Neural cell (in vitro differentiated cells): Measurements from ENCODE around the gene SDK1. TPM values are rescaled to one million over a fixed set of nuclear protein-coding genes. Genes with fewer than 3 reads are reported as not detected.

Experiments used
- H2AFZ ChIP-seq: fragments of 200-600, 300-800 bp; sonication (generic), shearing (Covaris generic); 2 replicates; pipeline ENCODE4 v1.6.0; 2014; ENCODE audit warnings: low read depth, mild to moderate bottlenecking, antibody characterized with exemption, low read length, moderate library complexity
- H3F3A ChIP-seq: fragments of 200-600 bp; shearing (Covaris generic); 2 replicates; pipeline ENCODE4 v1.6.1; 2016; ENCODE audit warnings: mild to moderate bottlenecking, moderate library complexity, mixed read lengths, antibody characterized with exemption, low read length; ENCODE audit not compliant: insufficient read depth, poor library complexity, severe bottlenecking
- H3K27ac ChIP-seq: fragments of 200-600, 300-800 bp; sonication (generic), shearing (Covaris generic); 2 replicates; pipeline ENCODE4 v1.5.1; 2014; ENCODE audit warnings: mild to moderate bottlenecking, low read length, moderate library complexity
- H3K27me3 ChIP-seq: fragments of 300-800, 200-600 bp; sonication (generic), shearing (Covaris generic); 2 replicates; pipeline ENCODE4 v1.6.0; 2014; ENCODE audit warnings: mild to moderate bottlenecking, low read depth, low read length, moderate library complexity; ENCODE audit not compliant: insufficient read depth
- H3K36me3 ChIP-seq: fragments of 300-800, 200-600 bp; sonication (generic), shearing (Covaris generic); 2 replicates; pipeline ENCODE4 v1.5.1; 2014; ENCODE audit warnings: mild to moderate bottlenecking, antibody characterized with exemption, low read length, moderate library complexity; ENCODE audit not compliant: insufficient read depth
- H3K4me2 ChIP-seq: fragments of 300-800, 200-600 bp; sonication (generic), shearing (Covaris generic); 2 replicates; pipeline ENCODE4 v1.6.0; 2014; ENCODE audit warnings: mild to moderate bottlenecking, low read length
- H3K4me3 ChIP-seq: fragments of 300-800, 200-600 bp; sonication (generic), shearing (Covaris generic); 2 replicates; pipeline ENCODE4 v1.5.1; 2014; ENCODE audit warnings: mild to moderate bottlenecking, low read length, moderate library complexity
- H3K79me2 ChIP-seq: fragments of 200-600 bp; shearing (Covaris generic); replicated peaks from 2 replicates; pipeline ENCODE4 v1.6.0; 2014; ENCODE audit warnings: mild to moderate bottlenecking, low read length, moderate library complexity; ENCODE audit not compliant: insufficient read depth
- H3K9ac ChIP-seq: fragments of 300-800, 200-600 bp; sonication (generic), shearing (Covaris generic); 2 replicates; pipeline ENCODE4 v1.6.1; 2016; ENCODE audit warnings: mild to moderate bottlenecking, low read length, mixed read lengths
- H3K9me2 ChIP-seq: fragments of 200-600 bp; shearing (Covaris generic); 2 replicates; pipeline ENCODE4 v1.6.1; 2016; ENCODE audit warnings: mild to moderate bottlenecking, low read length, mixed read lengths; ENCODE audit not compliant: insufficient read depth
- H3K9me3 ChIP-seq: fragments of 200-600, 300-800 bp; sonication (generic), shearing (Covaris generic); 2 replicates; pipeline ENCODE4 v1.6.1; 2016; ENCODE audit warnings: mild to moderate bottlenecking, mixed run types, low read length, moderate library complexity, mixed read lengths
- H4K20me1 ChIP-seq: fragments of 200-600 bp; shearing (Covaris generic); 2 replicates; pipeline ENCODE4 v1.6.1; 2016; ENCODE audit warnings: mild to moderate bottlenecking, mixed run types; ENCODE audit not compliant: insufficient read depth
- CTCF ChIP-seq: fragments of 450-650 bp; IDR thresholded peaks from 2 replicates; pipeline ENCODE4 v1.5.1; 2014; ENCODE audit warnings: antibody characterized with exemption, mild to moderate bottlenecking, moderate library complexity; ENCODE audit not compliant: poor library complexity, severe bottlenecking
- EP300 ChIP-seq: fragments of 450-650 bp; conservative IDR thresholded peaks from 2 replicates; pipeline ENCODE4 v1.6.1; 2014; ENCODE audit warnings: antibody characterized with exemption, mild to moderate bottlenecking, moderate library complexity; ENCODE audit not compliant: poor library complexity, severe bottlenecking
- EZH2 ChIP-seq: fragments of 200-600, 300-800 bp; shearing (Covaris generic), sonication (generic); IDR thresholded peaks from 2 replicates; pipeline ENCODE4 v1.6.1; 2014; ENCODE audit warnings: antibody characterized with exemption, low read length, borderline replicate concordance, mild to moderate bottlenecking; ENCODE audit not compliant: insufficient read depth, poor library complexity, severe bottlenecking
- MXI1 ChIP-seq: fragments of 450-650 bp; conservative IDR thresholded peaks from 2 replicates; pipeline ENCODE4 v1.6.1; 2014; ENCODE audit warnings: antibody characterized with exemption, mild to moderate bottlenecking; ENCODE audit not compliant: poor library complexity, severe bottlenecking
- POLR2AphosphoS5 ChIP-seq: IDR thresholded peaks from 2 replicates; pipeline ENCODE4 v1.6.1; 2012
- RAD21 ChIP-seq: fragments of 450-650 bp; conservative IDR thresholded peaks from 2 replicates; pipeline ENCODE4 v1.6.1; 2014; ENCODE audit warnings: antibody characterized with exemption, mild to moderate bottlenecking, moderate library complexity
- SMC3 ChIP-seq: fragments of 450-650 bp; conservative IDR thresholded peaks from 2 replicates; pipeline ENCODE4 v1.6.1; 2014; ENCODE audit warnings: antibody characterized with exemption, mild to moderate bottlenecking, moderate library complexity; ENCODE audit not compliant: poor library complexity
- TAF1 ChIP-seq: IDR thresholded peaks from 2 replicates; pipeline ENCODE4 v1.6.1; 2012; ENCODE audit warnings: low read depth
- polyA plus RNA-seq: library from polyadenylated mRNA; depleted of rRNA; stranded (reverse); fragments of >200 nt; gene quantifications from 2 replicates; pipeline ENCODE4 v1.2.3, GENCODE V29; 2014
- TF ChIP-seq, protein P1 (sequence below): IDR thresholded peaks from 2 replicates; pipeline ENCODE4 v1.6.1; 2012; ENCODE audit warnings: borderline replicate concordance

Gene SDK1
- polyA plus RNA-seq, 1 donor from 2014 or later: 2.7 TPM

GRCh38 chr7:3463696-3464095 is 162.6 kb downstream of the SDK1 start:
- Histone ChIP-seq H3K4me3 (no peak overlapping the region), H3K36me3 (no peaks in the 10 kb centered on the region), H3K4me2 (no peak overlapping the region), H3F3A (no peaks in the 10 kb centered on the region), H3K9me2 (no peaks in the 10 kb centered on the region), H2AFZ (no peak overlapping the region), H3K27ac (no peak overlapping the region), H3K79me2 (no peaks in the 10 kb centered on the region), H3K9me3 (no peaks in the 10 kb centered on the region), H4K20me1 (no peaks in the 10 kb centered on the region), H3K9ac (no peak overlapping the region), H3K27me3 (no peaks in the 10 kb centered on the region)
- no peak for TF ChIP-seq EZH2
- TF ChIP-seq, protein P1, sequence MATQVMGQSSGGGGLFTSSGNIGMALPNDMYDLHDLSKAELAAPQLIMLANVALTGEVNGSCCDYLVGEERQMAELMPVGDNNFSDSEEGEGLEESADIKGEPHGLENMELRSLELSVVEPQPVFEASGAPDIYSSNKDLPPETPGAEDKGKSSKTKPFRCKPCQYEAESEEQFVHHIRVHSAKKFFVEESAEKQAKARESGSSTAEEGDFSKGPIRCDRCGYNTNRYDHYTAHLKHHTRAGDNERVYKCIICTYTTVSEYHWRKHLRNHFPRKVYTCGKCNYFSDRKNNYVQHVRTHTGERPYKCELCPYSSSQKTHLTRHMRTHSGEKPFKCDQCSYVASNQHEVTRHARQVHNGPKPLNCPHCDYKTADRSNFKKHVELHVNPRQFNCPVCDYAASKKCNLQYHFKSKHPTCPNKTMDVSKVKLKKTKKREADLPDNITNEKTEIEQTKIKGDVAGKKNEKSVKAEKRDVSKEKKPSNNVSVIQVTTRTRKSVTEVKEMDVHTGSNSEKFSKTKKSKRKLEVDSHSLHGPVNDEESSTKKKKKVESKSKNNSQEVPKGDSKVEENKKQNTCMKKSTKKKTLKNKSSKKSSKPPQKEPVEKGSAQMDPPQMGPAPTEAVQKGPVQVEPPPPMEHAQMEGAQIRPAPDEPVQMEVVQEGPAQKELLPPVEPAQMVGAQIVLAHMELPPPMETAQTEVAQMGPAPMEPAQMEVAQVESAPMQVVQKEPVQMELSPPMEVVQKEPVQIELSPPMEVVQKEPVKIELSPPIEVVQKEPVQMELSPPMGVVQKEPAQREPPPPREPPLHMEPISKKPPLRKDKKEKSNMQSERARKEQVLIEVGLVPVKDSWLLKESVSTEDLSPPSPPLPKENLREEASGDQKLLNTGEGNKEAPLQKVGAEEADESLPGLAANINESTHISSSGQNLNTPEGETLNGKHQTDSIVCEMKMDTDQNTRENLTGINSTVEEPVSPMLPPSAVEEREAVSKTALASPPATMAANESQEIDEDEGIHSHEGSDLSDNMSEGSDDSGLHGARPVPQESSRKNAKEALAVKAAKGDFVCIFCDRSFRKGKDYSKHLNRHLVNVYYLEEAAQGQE: no peak
- TF ChIP-seq SMC3: no peak
- TF ChIP-seq EP300: no peak
- no peak for TF ChIP-seq MXI1
- TF ChIP-seq RAD21: no peak
- no peak for TF ChIP-seq CTCF
- TF ChIP-seq POLR2AphosphoS5: no peak

DNA sequence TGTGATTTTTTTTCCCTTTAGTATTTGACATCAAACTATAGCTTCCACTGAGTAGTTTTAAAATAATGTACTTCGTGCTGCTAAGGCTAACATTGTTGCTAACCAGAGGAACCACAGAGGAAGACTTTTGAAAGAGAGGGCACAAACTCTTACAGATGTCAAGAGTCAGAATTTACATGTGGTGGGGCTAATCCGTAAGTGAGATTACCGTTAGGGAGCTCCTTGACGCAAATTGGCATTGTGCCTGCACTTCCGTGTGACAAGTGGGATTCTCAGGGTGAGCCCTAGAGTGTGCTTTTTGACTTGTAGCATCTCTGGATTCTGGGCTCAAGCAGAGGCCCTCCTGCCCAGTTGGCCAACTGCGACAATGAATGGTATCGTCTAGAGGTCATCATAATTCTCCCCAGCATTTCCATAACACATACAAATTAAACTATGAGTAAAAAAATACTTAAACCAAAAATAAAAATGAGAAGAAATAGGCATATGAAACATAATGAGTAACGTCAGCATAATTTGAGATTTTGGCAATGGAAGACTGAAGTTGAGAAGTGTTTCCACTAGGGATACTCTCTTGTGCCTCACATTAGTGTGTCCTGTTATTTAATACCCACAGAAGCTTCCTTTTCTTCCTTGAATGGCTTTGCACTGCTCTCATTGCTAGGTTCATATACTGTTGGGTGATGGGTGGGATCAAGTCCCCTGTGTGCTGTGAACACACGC is 164.0 kb downstream of the SDK1 start:
- TF ChIP-seq MXI1: no peak
- TF ChIP-seq EZH2: no peak
- no peak for TF ChIP-seq EP300
- no peak for TF ChIP-seq SMC3
- TF ChIP-seq TAF1: no peak
- TF ChIP-seq, protein P1: no peak
- no peak for TF ChIP-seq RAD21
- no peak for TF ChIP-seq CTCF
- TF ChIP-seq POLR2AphosphoS5: no peak
- Histone ChIP-seq H2AFZ (no peak overlapping the region), H3K4me2 (no peak overlapping the region), H3K79me2 (no peaks in the 10 kb centered on the region), H4K20me1 (no peaks in the 10 kb centered on the region), H3K27ac (no peak overlapping the region), H3K4me3 (no peak overlapping the region), H3K27me3 (no peaks in the 10 kb centered on the region), H3F3A (no peaks in the 10 kb centered on the region), H3K9me3 (no peaks in the 10 kb centered on the region), H3K36me3 (no peaks in the 10 kb centered on the region), H3K9ac (no peak overlapping the region), H3K9me2 (no peaks in the 10 kb centered on the region)
